GM18867 (cell line): ENCODE measurements around the gene GNB1.
A peak's percentile ranks its signal among the peaks of the same experiment; 100 is the strongest.
"Not testable (repeated sequence)": the region's sequence is repeated elsewhere in the genome, so short reads cannot be mapped to it uniquely, and the experiment has no call there.

ENCODE experiments used
- ATAC-seq: cut with Tn5 transposase; IDR thresholded peaks from one replicate; pipeline ENCODE4 v1.9.1; 2021; ENCODE audit warnings: mild to moderate bottlenecking, moderate library complexity; ENCODE audit not compliant: unreplicated experiment

The GNB1 gene

DNA sequence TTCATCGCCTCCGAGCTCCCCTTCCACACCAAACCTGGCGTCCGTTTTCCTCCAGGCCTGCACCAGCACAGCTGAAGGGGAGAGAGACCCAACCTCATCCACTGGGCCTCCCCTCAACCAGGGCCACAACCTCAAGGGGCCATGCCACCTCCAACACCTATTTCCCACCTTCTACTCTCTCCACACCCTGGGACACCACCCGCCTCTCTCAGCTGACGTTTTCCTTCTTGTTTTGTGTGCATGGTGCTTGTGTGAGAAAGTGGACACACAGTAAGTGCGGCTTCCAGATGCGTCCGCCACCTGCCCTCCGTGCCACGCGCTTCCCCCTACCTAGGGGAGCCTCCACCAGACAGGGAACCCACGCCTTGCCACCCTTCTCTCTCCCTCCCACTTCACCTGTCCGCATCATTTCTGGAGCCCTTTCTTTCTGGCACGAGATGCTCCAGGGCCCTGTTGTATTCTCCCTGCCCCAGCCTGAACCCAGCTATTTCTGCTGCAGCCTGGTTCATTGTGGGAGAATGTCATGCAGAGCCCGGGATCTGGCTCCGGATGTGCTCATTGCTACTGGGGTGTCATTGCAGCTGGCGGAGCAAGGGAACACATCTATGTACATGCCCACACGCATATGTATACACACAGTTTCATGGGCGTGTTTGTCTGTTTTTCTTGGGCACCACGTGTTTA, 1.3 kb upstream of the GNB1 start:
- no peak for ATAC-seq

DNA sequence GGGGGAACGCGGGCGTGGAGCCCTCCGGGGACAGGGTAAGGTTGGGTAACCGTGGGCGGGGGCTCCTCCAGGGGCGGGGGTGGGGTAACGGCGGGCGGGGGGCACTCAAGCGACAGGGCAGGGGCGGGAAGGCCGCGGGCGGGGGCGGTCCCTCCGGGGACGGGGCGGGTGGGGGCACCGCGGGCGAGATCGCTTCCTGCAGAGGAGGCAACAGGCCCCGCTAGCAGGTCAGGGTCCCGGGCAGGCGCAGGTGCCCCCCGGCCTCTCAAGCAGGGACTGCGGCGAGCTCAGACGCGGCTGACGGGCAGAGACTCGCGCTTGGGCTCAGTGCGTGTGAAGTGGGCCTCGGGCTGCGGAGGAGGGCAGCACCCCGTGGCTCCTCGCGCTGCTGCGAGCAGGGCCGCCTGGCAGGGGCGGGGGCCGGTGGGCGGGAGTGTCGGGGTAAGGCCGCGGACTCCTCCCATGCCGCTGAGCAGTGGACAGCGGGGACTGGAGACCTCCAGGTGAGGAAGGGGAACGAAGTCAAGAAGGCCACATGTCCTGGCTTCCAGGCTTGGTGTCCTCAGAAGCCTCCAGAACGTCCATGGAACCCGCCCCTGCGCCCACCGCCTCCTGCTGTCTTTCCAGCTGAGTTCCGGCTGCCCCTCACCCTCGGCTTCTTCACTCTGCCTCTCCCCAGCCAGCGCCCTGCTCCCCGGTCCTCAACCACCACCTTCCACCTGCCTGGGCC, 627 bp upstream of the GNB1 start:
- no peak for ATAC-seq

DNA sequence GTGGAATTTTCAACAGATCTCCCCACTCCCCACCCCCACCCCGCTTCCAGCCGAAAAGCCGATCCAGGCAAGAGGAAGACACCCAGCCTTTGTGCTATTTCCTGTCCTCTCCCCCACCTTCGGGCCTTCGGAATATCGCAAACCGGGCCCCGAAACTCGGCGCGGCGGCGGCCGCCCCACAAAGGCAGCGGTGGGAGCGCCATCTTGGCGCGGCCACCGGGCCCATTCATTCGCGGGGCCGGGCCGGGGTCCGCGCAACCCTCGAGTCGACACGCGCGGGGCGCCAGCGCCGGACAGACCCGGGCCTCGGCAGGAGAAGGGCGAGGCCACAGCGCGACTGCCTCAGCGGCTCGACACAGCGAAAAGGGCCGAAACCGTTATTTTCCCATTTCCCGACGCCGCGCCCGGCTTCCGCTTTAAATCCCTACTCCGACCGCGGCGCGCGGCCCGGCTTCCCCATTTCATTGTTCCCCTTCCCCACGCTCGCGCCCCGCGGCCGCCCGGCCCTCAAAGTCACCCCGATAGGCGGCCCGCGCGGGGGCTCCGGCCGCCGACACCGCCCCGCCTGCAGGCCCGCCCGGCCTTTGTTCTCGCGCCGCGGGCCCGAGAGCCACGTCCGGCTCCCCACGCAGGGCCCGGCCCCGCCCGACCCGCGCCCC, 911 bp downstream of the GNB1 start:
- peak; percentile 39 for ATAC-seq

DNA sequence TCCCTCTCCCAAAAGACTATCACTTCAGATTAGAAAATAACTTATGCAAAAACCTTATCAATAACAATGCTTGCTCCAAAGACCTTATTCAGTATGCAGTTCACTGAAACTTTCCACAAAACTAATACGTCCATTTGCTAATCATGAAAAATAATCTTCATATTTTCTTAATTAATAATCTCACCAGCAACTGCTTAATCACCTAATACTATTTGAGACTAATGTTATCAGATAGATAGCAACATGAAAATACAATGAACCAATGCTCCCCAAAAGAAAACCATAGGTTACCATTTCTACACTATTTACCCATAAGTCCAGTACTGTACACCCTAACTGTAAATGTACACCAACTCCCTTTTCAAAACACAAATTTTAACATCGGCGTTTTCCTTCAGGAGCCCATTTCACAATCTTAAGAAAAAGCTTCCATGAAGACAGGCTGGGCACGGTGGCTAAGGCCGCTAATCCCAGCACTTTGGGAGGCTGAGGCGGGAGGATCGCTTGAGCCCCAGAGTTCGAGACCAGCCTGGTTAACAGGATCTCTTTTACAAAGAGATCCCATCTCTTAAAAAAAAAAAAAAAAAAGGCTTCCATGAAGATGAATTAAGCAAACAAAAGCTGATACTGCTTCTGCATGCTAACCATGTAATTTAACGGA, 1.7 kb downstream of the GNB1 start:
- ATAC-seq: no peak

DNA sequence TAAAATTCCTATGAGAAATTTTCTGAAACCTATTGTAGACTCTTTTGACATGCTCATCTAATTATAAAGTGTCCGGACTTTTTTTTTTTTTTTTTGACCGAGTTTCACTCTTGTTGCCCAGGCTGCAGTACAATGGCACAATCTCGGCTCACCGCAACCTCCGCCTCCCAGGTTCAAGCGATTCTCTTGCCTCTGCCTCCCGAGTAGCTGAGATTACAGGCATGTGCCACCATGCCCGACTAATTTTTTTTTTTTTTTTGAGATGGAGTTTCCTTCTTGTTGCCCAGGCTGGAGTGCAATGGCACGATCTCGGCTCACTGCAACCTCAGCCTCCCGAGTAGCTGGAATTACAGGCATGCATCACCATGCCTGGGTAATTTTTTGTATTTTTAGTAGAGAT, 7.0 kb downstream of the GNB1 start:
- not testable (repeated sequence) for ATAC-seq

DNA sequence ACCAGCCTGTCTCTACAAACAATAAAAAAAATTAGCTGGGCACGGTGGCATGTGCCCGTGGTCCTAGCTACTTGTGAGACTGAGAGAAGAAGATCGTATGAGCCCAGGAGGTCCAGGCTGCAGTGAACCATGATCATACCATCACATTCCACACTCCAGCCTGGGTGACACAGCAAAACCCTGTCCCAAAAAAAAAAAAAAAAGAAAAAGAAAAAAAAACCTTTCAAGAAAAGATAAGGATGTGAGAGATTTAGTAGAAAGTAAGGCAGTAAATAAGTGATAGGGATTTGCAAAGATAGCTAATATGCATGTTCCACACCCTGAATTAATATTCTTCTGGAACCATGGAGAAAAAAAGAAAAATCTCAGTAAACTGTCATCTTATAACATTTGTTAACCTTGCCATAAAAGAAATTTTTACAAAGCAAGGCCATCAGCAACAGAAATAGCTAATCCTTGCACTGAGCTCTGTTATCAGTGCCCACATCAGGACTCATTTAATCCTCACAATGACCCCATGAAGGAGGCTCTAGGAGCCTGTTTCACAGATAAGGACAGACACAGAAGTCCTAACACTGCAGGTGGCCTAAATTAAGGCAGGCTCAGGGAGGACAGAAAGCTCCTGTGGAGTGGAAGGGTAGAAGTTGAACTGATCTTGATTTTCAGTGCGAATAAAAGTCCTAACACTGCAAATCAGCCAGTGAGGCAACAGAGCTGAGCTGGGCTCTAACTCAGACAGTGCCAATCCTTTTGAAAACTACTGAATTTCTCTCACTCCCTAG, 7.6 kb downstream of the GNB1 start:
- no peak for ATAC-seq

DNA sequence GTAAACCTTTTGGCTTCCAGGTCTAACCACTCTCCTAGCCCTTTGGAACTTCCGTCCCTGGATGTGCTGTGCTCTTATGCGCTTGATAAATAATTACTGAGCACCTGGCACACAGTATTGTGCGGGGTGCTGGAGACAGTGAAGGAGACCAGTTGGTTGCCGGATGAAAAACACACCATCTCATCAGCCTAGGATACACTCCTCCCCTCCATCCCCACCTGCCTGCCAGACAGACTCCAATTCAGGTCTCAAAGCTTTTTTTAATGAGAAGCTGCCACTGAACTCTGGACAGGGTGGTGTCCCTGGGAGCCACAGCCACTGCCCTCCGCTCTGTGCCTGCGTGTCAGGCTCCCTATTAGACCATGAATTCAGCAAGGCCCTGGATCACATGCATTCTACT, 9.2 kb downstream of the GNB1 start:
- ATAC-seq: no peak

DNA sequence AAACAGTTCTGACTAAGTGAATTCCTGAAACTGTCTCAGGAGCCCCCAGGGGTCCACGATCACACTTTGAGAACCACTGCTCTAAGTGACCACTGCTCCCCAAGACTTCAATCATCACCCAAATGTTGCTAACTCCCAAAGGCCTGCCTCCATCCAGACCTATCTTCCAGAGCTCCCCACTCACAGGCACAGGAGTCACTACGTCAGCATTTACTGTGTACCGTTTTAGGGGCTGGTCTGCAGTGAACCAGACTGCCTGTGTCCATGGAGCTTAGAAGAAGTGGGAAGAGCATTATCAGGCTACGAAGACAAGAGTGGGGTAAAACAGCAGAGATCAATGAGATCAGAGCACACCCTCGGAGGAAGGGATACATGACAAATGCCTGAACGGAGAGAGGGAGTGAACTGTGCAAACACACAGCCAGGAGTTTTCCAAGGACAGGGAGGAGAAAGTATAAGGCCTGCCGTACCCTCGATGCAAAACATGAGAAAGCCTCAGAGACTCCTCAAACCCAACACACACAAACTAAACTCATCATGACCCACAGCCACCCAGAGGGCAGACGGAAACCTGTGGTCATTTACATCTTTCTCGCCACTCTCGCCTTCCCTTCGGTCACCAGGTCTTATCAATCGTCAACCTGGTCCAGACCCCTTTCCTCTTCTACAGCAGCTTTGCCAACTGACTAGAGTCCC, 10.1 kb downstream of the GNB1 start:
- no peak for ATAC-seq

DNA sequence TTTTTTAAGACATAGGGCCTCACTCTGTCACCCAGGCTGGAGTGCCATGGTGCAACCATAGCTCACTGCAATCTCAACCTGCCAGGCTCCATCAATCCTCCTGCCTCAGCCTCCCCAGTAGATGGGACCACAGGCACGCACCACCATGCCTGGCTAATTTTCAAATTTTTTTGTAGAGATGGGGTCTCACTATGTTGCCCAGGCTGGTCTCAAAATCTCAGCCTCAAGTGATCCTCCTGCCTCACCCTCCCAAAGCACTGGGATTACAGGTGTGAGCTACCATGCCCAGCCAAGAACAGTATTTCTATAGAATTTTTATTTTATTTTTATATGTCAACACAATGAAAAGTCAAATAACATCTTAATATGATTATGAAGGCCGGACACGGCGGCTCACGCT, 10.9 kb downstream of the GNB1 start:
- ATAC-seq: no peak

DNA sequence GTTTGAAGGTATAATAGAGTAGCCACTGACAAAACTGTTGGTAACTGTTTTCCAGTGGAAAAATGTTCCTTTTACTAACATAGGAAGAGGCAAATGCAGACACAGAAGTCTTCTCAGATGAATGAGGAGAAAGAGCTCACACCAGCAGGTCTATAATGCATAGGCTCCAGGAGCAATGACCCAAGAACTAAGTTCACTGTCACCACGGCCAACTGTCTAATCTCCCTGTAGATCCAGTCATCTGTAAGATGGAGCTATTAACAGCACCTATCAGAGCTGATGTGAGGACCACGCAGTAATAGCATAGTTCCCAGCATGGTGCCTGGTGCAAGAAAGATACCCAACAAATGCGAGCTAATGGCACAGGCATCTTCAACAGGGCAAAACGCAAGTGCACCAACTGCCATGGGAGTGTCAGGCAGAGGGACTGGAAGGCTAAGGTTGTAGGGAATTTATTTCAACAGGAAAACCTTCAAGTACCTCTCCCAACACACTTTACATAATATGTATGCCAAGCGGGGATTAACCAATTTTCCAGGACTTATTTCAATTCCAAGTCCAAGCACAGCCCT, 12.9 kb downstream of the GNB1 start:
- no peak for ATAC-seq

DNA sequence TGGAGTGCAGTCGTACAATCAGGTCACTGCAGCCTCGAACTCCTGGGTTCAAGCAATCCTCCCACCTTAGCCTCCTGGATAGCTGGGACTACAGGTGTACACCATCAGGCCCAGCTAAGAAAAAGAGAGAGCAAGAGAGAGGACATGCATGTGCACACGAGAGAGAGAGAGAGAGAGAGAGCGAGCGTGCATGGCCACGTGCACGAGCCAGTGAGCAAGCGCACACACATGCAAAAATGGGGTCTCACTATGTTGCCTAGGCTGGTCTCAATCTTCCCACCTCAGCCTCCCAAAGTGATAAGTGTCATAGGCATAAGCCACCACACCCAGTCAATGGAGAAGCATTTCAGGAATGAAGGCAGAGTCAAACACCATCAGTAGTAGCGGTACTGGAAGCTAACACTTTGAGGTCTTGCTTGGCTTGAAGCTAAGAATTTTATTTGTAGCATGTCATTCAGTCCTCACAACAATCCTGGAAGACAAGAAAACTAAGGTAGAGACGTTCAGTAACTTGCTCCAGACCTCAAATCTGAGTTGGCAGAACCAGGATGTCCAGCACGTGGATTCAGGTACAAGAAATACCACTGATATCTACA, 14.5 kb downstream of the GNB1 start:
- ATAC-seq: no peak

DNA sequence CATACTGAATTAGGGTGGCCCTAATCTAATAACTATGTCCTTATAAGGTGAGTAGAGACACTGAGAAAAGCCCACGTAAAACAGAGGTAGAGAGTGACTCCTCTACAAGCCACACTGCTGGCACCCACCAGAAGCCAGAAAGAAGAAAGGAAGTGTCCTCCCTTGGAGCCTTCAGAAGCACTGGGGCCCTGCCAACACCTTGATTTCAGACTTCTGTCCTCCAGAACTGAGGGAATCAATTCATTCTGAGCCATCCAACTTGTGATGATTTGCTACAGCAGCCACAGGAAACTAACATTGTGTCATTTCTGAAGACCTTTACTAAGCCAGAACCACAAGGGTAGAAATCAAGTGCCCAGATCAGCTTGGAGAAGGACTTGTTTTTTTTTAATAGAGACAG, 15.0 kb downstream of the GNB1 start:
- ATAC-seq: no peak

DNA sequence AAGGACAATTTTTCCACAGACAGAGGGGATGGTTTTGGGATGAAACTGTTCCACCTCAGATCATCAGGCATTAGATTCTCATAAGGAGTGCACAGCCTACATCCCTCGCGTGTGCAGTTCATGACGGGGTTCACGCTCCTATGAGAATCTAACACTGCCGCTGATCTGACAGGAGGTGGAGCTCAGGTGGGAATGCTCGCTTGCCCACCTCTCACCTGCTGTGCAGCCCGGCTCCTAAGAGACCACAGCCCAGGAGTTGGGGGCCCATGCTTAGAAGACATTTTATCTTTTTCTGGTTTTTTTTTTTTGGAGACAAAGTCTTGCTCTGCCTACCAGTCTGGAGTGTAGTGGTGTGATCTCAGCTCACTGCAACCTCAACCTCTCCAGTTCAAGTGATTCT, 16.0 kb downstream of the GNB1 start:
- no peak for ATAC-seq

DNA sequence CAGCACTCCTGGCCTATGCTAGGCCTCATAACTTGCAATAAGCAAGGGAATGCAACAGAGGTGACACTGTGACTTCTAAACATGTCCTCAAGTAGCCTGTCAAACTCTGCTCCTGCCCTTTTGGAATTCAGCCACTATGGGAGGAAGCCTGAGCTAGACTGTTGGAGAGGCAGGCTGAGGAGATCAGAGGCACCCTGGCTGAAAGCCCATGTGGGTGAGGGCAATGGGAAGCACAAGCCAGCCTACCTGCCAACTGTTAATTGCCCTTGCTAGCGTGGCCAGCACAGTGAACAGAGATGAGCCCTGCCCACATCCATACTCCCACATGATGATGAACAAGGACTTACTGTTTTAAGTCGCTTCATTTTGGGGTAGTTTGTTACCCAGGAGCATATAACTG, 17.7 kb downstream of the GNB1 start:
- no peak for ATAC-seq

DNA sequence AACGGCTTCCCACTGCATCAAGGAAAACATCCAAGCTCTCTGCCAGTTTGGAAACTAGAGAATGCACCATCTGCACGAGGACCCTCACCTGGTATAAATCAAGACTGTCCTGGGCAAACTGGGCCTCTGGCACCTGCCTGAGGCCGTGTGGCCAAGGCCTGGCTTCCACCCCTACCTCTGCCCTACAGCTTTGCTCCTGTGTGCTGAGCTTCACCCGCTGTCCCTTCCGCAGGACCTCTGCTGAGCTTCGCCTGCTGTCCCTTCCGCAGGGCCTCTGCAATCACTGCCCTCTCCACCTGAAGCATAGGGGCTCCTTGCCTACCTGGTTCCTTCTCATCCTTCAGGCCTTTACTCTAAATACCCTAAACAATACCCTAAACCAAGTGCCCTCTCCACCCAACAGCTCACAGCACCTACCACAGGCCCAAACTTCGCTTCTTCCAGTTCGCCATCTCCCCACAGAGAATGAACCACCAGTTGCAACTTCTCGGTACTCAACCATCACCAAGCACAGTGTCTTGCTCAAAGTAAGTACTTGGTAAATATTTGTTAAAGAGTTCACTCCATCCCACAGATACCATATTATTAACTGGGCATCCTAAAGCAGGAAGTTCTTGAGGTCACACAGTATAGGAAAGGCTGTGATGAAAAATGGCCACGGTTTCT, 18.4 kb downstream of the GNB1 start:
- no peak for ATAC-seq

DNA sequence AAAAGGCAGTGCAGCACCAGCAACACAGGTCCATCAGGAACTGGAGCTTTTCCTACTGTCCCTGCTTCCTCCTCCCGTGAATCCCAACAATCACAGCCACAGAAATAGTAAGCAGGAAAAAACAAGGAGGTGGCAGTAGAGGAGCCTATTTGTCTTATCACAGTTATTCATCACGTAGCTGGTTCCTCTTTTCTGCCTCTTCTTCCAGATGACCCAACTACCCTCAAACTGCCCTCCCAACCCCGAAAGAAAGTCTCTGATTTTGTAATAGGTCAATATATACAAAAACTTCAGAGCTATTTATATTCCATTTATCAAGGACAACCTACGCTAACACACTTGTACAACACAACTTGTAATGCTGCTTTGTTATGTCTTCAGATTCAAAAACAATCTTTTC, 21.4 kb downstream of the GNB1 start:
- no peak for ATAC-seq

DNA sequence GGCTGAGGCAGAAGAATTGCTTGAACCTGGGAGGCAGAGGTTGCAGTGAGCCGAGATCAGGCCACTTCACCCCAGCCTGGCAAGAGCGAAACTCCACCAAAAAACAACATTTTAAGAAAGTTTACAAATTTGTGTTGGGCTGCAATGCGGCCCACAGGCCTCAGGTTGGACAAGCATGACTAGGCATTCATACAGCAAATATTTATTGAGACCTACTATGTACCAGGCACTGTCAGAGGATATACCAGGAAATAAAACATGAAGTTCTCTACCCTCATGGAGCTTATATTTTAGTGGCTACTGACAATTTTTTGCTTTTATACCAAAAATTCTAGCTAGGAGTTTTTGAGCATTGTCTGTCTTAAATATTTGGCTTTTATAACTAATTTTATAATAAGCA, 23.7 kb downstream of the GNB1 start:
- no peak for ATAC-seq

DNA sequence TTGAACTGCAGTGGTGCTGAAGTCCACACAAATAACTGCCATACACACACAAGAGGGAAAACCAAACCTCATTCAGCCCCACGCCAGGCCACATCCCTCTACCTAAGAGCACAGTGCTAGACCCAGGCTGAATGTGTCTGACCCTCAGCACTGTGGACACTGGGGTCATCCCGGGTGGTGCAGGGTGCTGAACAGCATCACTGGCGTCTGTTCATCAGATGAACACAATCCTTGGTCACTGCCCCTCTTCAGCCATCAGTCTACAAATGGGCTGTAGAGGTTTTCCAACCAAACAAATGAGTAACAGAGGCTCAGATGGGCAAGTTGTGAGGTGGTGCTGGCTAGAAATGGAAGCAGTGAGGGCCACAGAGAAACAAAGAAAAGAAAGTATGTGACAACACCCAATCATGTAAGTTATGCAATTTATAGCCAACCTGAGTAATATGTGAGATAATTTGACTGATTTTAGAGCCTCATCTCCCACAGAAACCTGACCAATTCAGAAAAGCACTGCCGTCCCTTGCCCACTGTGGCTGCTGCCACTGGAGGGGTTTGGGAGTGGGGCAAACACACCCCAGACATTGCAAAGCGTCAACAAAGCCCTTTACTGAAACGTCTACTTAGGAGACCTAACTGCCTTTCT, 27.9 kb downstream of the GNB1 start:
- no peak for ATAC-seq
